MCF 10A (cell line): ENCODE data around the gene TAS1R2. TPM values are rescaled to one million over a fixed set of nuclear protein-coding genes. Genes with fewer than 3 reads are reported as not detected.

ENCODE experiments used
- BruUV-seq: library from RNA; stranded (reverse); fragments of 400-500 nt; replicated peaks from 2 replicates; lab custom pipeline; 2021; lab: Mats Ljungman, UMichigan
- CTCF ChIA-PET: fragments of 300-600 bp; sonication (Branson Sonifier 250); formaldehyde crosslinking; extraction: SDS; loops from one replicate; lab custom pipeline; 2021; ENCODE audit warnings: antibody characterized with exemption, inconsistent platforms; lab: Yijun Ruan, JAX
- POLR2A ChIA-PET: fragments of 300-600, 350-650 bp; sonication (Branson Sonifier 250); formaldehyde crosslinking; extraction: SDS; loops from one replicate; lab custom pipeline; 2020; ENCODE audit warnings: antibody characterized with exemption, inconsistent platforms; lab: Yijun Ruan, JAX
- DNase-seq: peaks from one replicate; pipeline ENCODE4 v3.0.0-alpha.2; 2018; ENCODE audit not compliant: unreplicated experiment
- H3K27ac Mint-ChIP-seq: one replicate; pipeline ENCODE4 v1.8.0; 2022; ENCODE audit warnings: mild to moderate bottlenecking, low read depth, mixed read lengths; ENCODE audit not compliant: unreplicated experiment
- H3K27me3 Mint-ChIP-seq: one replicate; pipeline ENCODE4 v1.8.0; 2022; ENCODE audit warnings: mixed read lengths; ENCODE audit not compliant: insufficient read depth, unreplicated experiment
- H3K36me3 Mint-ChIP-seq: one replicate; pipeline ENCODE4 v1.8.0; 2022; ENCODE audit warnings: mild to moderate bottlenecking, moderate library complexity, mixed read lengths; ENCODE audit not compliant: insufficient read depth, unreplicated experiment
- H3K4me1 Mint-ChIP-seq: one replicate; pipeline ENCODE4 v1.8.0; 2022; ENCODE audit warnings: mixed read lengths; ENCODE audit not compliant: insufficient read depth, unreplicated experiment
- H3K4me3 Mint-ChIP-seq: one replicate; pipeline ENCODE4 v1.8.0; 2022; ENCODE audit warnings: mild to moderate bottlenecking, moderate library complexity, mixed read lengths; ENCODE audit not compliant: unreplicated experiment
- H3K9me3 Mint-ChIP-seq: one replicate; pipeline ENCODE4 v1.8.0; 2022; ENCODE audit warnings: mixed read lengths; ENCODE audit not compliant: unreplicated experiment
- intact Hi-C: fragments of 100-400 bp; cut with micrococcal nuclease; formaldehyde crosslinking; loops from 2 replicates; pipeline ENCODE4 v1.14.1; 2022
- total RNA-seq: library from RNA; stranded (reverse); gene quantifications from 2 replicates; pipeline ENCODE4 v1.2.3, GENCODE V29; 2022
- TF ChIP-seq, protein P1 (sequence below): fragments of 200-600 bp; IDR thresholded peaks from one replicate; pipeline ENCODE4 v1.8.0; 2022; ENCODE audit warnings: antibody characterized with exemption, mild to moderate bottlenecking; ENCODE audit not compliant: unreplicated experiment

The TAS1R2 gene
- total RNA-seq, 1 experiment from 2014 or later = not detected

DNA sequence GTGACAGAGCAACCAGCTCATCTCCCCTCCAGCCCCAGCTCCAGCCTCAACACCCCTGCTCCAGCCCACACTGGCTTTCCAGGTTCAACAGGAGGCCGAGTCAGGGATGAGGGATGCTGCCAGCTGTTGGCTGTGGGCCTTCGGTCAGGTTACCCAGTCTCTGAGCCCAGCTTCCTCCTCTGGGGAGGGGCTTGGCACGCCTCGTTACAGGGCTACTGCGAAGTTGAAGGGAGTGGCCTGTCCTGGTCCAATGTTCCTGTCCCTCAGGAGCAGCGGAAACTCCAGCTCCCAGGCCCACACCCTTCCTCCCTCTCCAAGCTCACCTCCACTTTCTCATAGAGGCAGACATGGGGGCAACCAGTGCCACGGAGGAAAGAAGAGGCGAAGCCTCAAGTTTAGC lies 15.1 kb upstream of the TAS1R2 start:
- BruUV-seq = no TSS peak
- Mint-ChIP-seq H3K27me3 (no peaks in the 10 kb centered on the region), H3K27ac (no peak overlapping the region), H3K4me1 (no peaks in the 10 kb centered on the region), H3K36me3 (no peaks in the 10 kb centered on the region), H3K9me3 (no peaks in the 10 kb centered on the region), H3K4me3 (no peak overlapping the region)
- no peak for DNase-seq
- TF ChIP-seq, protein P1, sequence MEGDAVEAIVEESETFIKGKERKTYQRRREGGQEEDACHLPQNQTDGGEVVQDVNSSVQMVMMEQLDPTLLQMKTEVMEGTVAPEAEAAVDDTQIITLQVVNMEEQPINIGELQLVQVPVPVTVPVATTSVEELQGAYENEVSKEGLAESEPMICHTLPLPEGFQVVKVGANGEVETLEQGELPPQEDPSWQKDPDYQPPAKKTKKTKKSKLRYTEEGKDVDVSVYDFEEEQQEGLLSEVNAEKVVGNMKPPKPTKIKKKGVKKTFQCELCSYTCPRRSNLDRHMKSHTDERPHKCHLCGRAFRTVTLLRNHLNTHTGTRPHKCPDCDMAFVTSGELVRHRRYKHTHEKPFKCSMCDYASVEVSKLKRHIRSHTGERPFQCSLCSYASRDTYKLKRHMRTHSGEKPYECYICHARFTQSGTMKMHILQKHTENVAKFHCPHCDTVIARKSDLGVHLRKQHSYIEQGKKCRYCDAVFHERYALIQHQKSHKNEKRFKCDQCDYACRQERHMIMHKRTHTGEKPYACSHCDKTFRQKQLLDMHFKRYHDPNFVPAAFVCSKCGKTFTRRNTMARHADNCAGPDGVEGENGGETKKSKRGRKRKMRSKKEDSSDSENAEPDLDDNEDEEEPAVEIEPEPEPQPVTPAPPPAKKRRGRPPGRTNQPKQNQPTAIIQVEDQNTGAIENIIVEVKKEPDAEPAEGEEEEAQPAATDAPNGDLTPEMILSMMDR = no peak
- intact Hi-C loops = loop anchor here (5.0 kb wide), 1 partner anchor 192 kb away; no protein-coding TSS in a partner anchor
- CTCF ChIA-PET = interaction anchor here (0.8 to 4.1 kb wide), 15 partner anchors 9 to 312 kb away, joined by 3 to 40 read pairs (median 4); no protein-coding TSS in a partner anchor
- POLR2A ChIA-PET = no interaction called here

- ChIA-PET CTCF (interaction anchor here (0.8 to 4.1 kb wide), 11 partner anchors 8 to 311 kb away, joined by 3 to 40 read pairs (median 4); no protein-coding TSS in a partner anchor), POLR2A (no interaction called here)
- no peaks in the 10 kb centered on the region for H3K9me3 Mint-ChIP-seq
- H3K4me3 Mint-ChIP-seq = no peak overlapping the region
- H3K27ac Mint-ChIP-seq = no peak overlapping the region
- no peak for DNase-seq
- intact Hi-C loops = loop anchor here (5.0 kb wide), 1 partner anchor 192 kb away; no protein-coding TSS in a partner anchor
- TF ChIP-seq, protein P1 = no peak
- H3K36me3 Mint-ChIP-seq = no peaks in the 10 kb centered on the region
- H3K4me1 Mint-ChIP-seq = no peaks in the 10 kb centered on the region
- no TSS peak for BruUV-seq
- H3K27me3 Mint-ChIP-seq = peaks cover 3% of the 10 kb centered on the region
Observed at GRCh38 chr1:18874036-18874435, 14.6 kb upstream of the TAS1R2 start.

- no peaks in the 10 kb centered on the region for H3K36me3 Mint-ChIP-seq
- peaks cover 19% of the 10 kb centered on the region for H3K27me3 Mint-ChIP-seq
- TF ChIP-seq, protein P1 = no peak
- H3K4me3 Mint-ChIP-seq = no peak overlapping the region
- DNase-seq = no peak
- POLR2A ChIA-PET = no interaction called here
- no peaks in the 10 kb centered on the region for H3K9me3 Mint-ChIP-seq
- H3K27ac Mint-ChIP-seq = no peak overlapping the region
- CTCF ChIA-PET = interaction anchor here (0.5 to 4.1 kb wide), 2 partner anchors 13 to 79 kb away, joined by 4 to 34 read pairs; no protein-coding TSS in a partner anchor
- H3K4me1 Mint-ChIP-seq = no peaks in the 10 kb centered on the region
- no TSS peak for BruUV-seq
- intact Hi-C loops = loop anchor here (5.0 kb wide), 1 partner anchor 190 kb away; no protein-coding TSS in a partner anchor
Observed at GRCh38 chr1:18872071-18872611, 12.7 kb upstream of the TAS1R2 start.

GRCh38 chr1:18871401-18872070 lies 12.1 kb upstream of the TAS1R2 start:
- Mint-ChIP-seq H3K9me3 (no peaks in the 10 kb centered on the region), H3K36me3 (no peaks in the 10 kb centered on the region), H3K27ac (no peak overlapping the region), H3K4me3 (no peak overlapping the region), H3K27me3 (peaks cover 25% of the 10 kb centered on the region), H3K4me1 (no peaks in the 10 kb centered on the region)
- intact Hi-C loops = loop anchor here (5.0 kb wide), 1 partner anchor 189 kb away; no protein-coding TSS in a partner anchor
- ChIA-PET CTCF (no interaction called here), POLR2A (no interaction called here)
- no peak for DNase-seq
- BruUV-seq = no TSS peak
- TF ChIP-seq, protein P1 = no peak
